ENCODE data around the gene ZFHX3. TPM values are rescaled to one million over a fixed set of nuclear protein-coding genes. Genes with fewer than 3 reads are reported as not detected.
A peak's percentile ranks its signal among the peaks of the same experiment; 100 is the strongest.

Gene ZFHX3
- total RNA-seq, 1 experiment from 2014 or later = 0.68 TPM

GRCh38 chr16:73069581-73070262, 21.8 kb upstream of the ZFHX3 start:
- DNase-seq (ENCODE audit: low spot score) = no peak

- peak; percentile 95 for DNase-seq (ENCODE audit: low spot score)
Measured at GRCh38 chr16:73068541-73069401, 20.8 kb upstream of the ZFHX3 start.

- no peak for DNase-seq (ENCODE audit: low spot score)
Measured at GRCh38 chr16:73067671-73068540, 20.0 kb upstream of the ZFHX3 start.

GRCh38 chr16:73066927-73067670, 19.2 kb upstream of the ZFHX3 start:
- no peak for DNase-seq (ENCODE audit: low spot score)

- no peak for DNase-seq (ENCODE audit: low spot score)
Measured at GRCh38 chr16:73066331-73066926, 18.5 kb upstream of the ZFHX3 start.

- DNase-seq (ENCODE audit: low spot score) = no peak
Measured at GRCh38 chr16:73065632-73066330, 17.9 kb upstream of the ZFHX3 start.

GRCh38 chr16:73064994-73065545, 17.1 kb upstream of the ZFHX3 start:
- no peak for DNase-seq (ENCODE audit: low spot score)

- DNase-seq (ENCODE audit: low spot score) = no peak
Measured at GRCh38 chr16:73064212-73064993, 16.5 kb upstream of the ZFHX3 start.

- DNase-seq (ENCODE audit: low spot score) = no peak
Measured at GRCh38 chr16:73063854-73064211, 15.9 kb upstream of the ZFHX3 start.

- DNase-seq (ENCODE audit: low spot score) = no peak
Measured at GRCh38 chr16:73062743-73063733, 15.1 kb upstream of the ZFHX3 start.

GRCh38 chr16:73062001-73062616, 14.2 kb upstream of the ZFHX3 start:
- no peak for DNase-seq (ENCODE audit: low spot score)

GRCh38 chr16:73060892-73061490, 13.1 kb upstream of the ZFHX3 start:
- no peak for DNase-seq (ENCODE audit: low spot score)

- DNase-seq (ENCODE audit: low spot score) = no peak
Measured at GRCh38 chr16:73059779-73060615, 12.1 kb upstream of the ZFHX3 start.

GRCh38 chr16:73058616-73059409, 10.9 kb upstream of the ZFHX3 start:
- DNase-seq (ENCODE audit: low spot score) = peak; percentile 42

GRCh38 chr16:73058221-73058615, 10.3 kb upstream of the ZFHX3 start:
- DNase-seq (ENCODE audit: low spot score) = no peak

All from H4 (cell line).